IPS DF 6.9 (cell line): ENCODE measurements around the gene NDUFS6.

Experiments used
- DNase-seq: peaks from one replicate; pipeline ENCODE4 v3.0.0-alpha.2; 2013; ENCODE audit warnings: low read depth, low spot score
- H3K27ac ChIP-seq: one replicate; pipeline ENCODE4 v1.5.1; 2013; ENCODE audit warnings: low read length, control low read depth
- H3K27me3 ChIP-seq: 2 replicates; pipeline ENCODE4 v1.6.1; 2013; ENCODE audit warnings: mild to moderate bottlenecking, low read length; ENCODE audit not compliant: control insufficient read depth, insufficient read depth
- H3K36me3 ChIP-seq: 2 replicates; pipeline ENCODE4 v1.6.1; 2013; ENCODE audit warnings: low read length; ENCODE audit not compliant: control insufficient read depth, insufficient read depth
- H3K4me1 ChIP-seq: 2 replicates; pipeline ENCODE4 v1.6.1; 2013; ENCODE audit warnings: low read length; ENCODE audit not compliant: control insufficient read depth, insufficient read depth
- H3K4me3 ChIP-seq: 2 replicates; pipeline ENCODE4 v1.5.1; 2013; ENCODE audit warnings: mild to moderate bottlenecking, low read length
- H3K9me3 ChIP-seq: 2 replicates; pipeline ENCODE4 v1.6.1; 2013; ENCODE audit warnings: low read length, inconsistent platforms; ENCODE audit not compliant: control insufficient read depth, insufficient read depth
- WGBS: extraction: QIAGEN DNeasy Blood & Tissue Kit; methylation state at CpG from one replicate; pipeline ENCODE4 v1.1.7; 2013; ENCODE audit warnings: mixed read lengths, missing lambda C conversion rate; ENCODE audit not compliant: insufficient read length, insufficient coverage; 5-methylcytosine and 5-hydroxymethylcytosine counted together

NDUFS6 gene

GRCh38 chr5:1852324-1852947, 51.2 kb downstream of the NDUFS6 start:
- no peak for DNase-seq
- no CpG with 5 or more reads among the region's 23 CpGs for WGBS
- H3K36me3 ChIP-seq = no peaks in the 10 kb centered on the region; the same call in 1 of the 2 replicates
- no peak overlapping the region for H3K27ac ChIP-seq
- no peaks in the 10 kb centered on the region for H3K9me3 ChIP-seq
- peaks cover 18% of the 10 kb centered on the region; the same call in 1 of the 2 replicates for H3K27me3 ChIP-seq
- H3K4me3 ChIP-seq = no peak overlapping the region
- peaks cover 4% of the 10 kb centered on the region for H3K4me1 ChIP-seq

GRCh38 chr5:1853531-1853930, 52.3 kb downstream of the NDUFS6 start:
- H3K27me3 ChIP-seq = peaks cover 18% of the 10 kb centered on the region; the same call in 1 of the 2 replicates
- H3K36me3 ChIP-seq = no peaks in the 10 kb centered on the region; the same call in 1 of the 2 replicates
- no peak overlapping the region for H3K4me3 ChIP-seq
- peaks cover 4% of the 10 kb centered on the region for H3K4me1 ChIP-seq
- no peak overlapping the region for H3K27ac ChIP-seq
- H3K9me3 ChIP-seq = no peaks in the 10 kb centered on the region
- DNase-seq = no peak
- no CpG with 5 or more reads among the region's 8 CpGs for WGBS

GRCh38 chr5:1855075-1855474, 53.9 kb downstream of the NDUFS6 start:
- no peaks in the 10 kb centered on the region; the same call in 1 of the 2 replicates for H3K36me3 ChIP-seq
- peaks cover 4% of the 10 kb centered on the region for H3K4me1 ChIP-seq
- WGBS = no CpG with 5 or more reads among the region's 3 CpGs
- H3K27me3 ChIP-seq = peaks cover 16% of the 10 kb centered on the region; the same call in 1 of the 2 replicates
- H3K4me3 ChIP-seq = no peak overlapping the region
- H3K27ac ChIP-seq = no peak overlapping the region
- no peaks in the 10 kb centered on the region for H3K9me3 ChIP-seq
- DNase-seq = no peak

- Histone ChIP-seq H3K4me1 (peaks cover 2% of the 10 kb centered on the region), H3K27ac (no peak overlapping the region), H3K27me3 (peaks cover 10% of the 10 kb centered on the region; the same call in 1 of the 2 replicates), H3K36me3 (no peaks in the 10 kb centered on the region; the same call in 1 of the 2 replicates), H3K4me3 (no peak overlapping the region), H3K9me3 (no peaks in the 10 kb centered on the region)
- no peak for DNase-seq
- no CpG with 5 or more reads among the region's 17 CpGs for WGBS
Observed at GRCh38 chr5:1855596-1855995, 54.4 kb downstream of the NDUFS6 start.

- Histone ChIP-seq H3K27me3 (peaks cover 5% of the 10 kb centered on the region; the same call in 1 of the 2 replicates), H3K36me3 (no peaks in the 10 kb centered on the region; the same call in 1 of the 2 replicates), H3K4me3 (no peak overlapping the region), H3K4me1 (peaks cover under 1% of the 10 kb centered on the region), H3K9me3 (no peaks in the 10 kb centered on the region), H3K27ac (no peak overlapping the region)
- no peak for DNase-seq
- WGBS = no CpG with 5 or more reads among the region's 49 CpGs
Observed at GRCh38 chr5:1856596-1857255, 55.5 kb downstream of the NDUFS6 start.

GRCh38 chr5:1857256-1857600, 56.0 kb downstream of the NDUFS6 start:
- WGBS = no CpG with 5 or more reads among the region's 32 CpGs
- Histone ChIP-seq H3K36me3 (no peaks in the 10 kb centered on the region; the same call in 1 of the 2 replicates), H3K27ac (no peak overlapping the region), H3K27me3 (peaks cover 2% of the 10 kb centered on the region; the same call in 1 of the 2 replicates), H3K4me3 (no peak overlapping the region), H3K9me3 (no peaks in the 10 kb centered on the region), H3K4me1 (no peaks in the 10 kb centered on the region; the same call in 1 of the 2 replicates)
- DNase-seq = no peak

GRCh38 chr5:1858436-1858835, 57.2 kb downstream of the NDUFS6 start:
- Histone ChIP-seq H3K27ac (no peak overlapping the region), H3K9me3 (no peaks in the 10 kb centered on the region), H3K36me3 (no peaks in the 10 kb centered on the region; the same call in 1 of the 2 replicates), H3K27me3 (no peaks in the 10 kb centered on the region), H3K4me3 (no peak overlapping the region), H3K4me1 (no peaks in the 10 kb centered on the region; the same call in 1 of the 2 replicates)
- no CpG with 5 or more reads among the region's 16 CpGs for WGBS
- no peak for DNase-seq

- Histone ChIP-seq H3K36me3 (no peaks in the 10 kb centered on the region; the same call in 1 of the 2 replicates), H3K9me3 (no peaks in the 10 kb centered on the region), H3K27ac (no peak overlapping the region), H3K4me1 (no peaks in the 10 kb centered on the region; the same call in 1 of the 2 replicates), H3K4me3 (no peak overlapping the region), H3K27me3 (no peaks in the 10 kb centered on the region)
- no peak for DNase-seq
- WGBS = no CpG with 5 or more reads among the region's 10 CpGs
Observed at GRCh38 chr5:1859099-1859498, 57.9 kb downstream of the NDUFS6 start.

GRCh38 chr5:1860021-1860610, 58.9 kb downstream of the NDUFS6 start:
- WGBS = no CpG with 5 or more reads among the region's 22 CpGs
- Histone ChIP-seq H3K36me3 (no peaks in the 10 kb centered on the region; the same call in 1 of the 2 replicates), H3K4me1 (no peaks in the 10 kb centered on the region; the same call in 1 of the 2 replicates), H3K9me3 (no peaks in the 10 kb centered on the region), H3K27ac (no peak overlapping the region), H3K4me3 (no peak overlapping the region), H3K27me3 (no peaks in the 10 kb centered on the region)
- DNase-seq = no peak

- no peaks in the 10 kb centered on the region; the same call in 1 of the 2 replicates for H3K4me1 ChIP-seq
- no peaks in the 10 kb centered on the region for H3K27me3 ChIP-seq
- H3K4me3 ChIP-seq = no peak overlapping the region
- H3K36me3 ChIP-seq = no peaks in the 10 kb centered on the region
- H3K9me3 ChIP-seq = no peaks in the 10 kb centered on the region
- no peak overlapping the region for H3K27ac ChIP-seq
- no peak for DNase-seq
- WGBS = no CpG with 5 or more reads among the region's 7 CpGs
Observed at GRCh38 chr5:1860949-1861348, 59.7 kb downstream of the NDUFS6 start.
